OCI-LY7 (cell line): Measurements from ENCODE around the gene MTF1. TPM values are rescaled to one million over a fixed set of nuclear protein-coding genes. Genes with fewer than 3 reads are reported as not detected.

Source experiments
- BruUV-seq: library from RNA; stranded (reverse); fragments of 400-500 nt; replicated peaks from 2 replicates; lab custom pipeline; 2021; lab: Mats Ljungman, UMichigan
- CTCF ChIA-PET: fragments of 300-600 bp; sonication (Branson Sonifier 250); formaldehyde crosslinking; loops from one replicate; lab custom pipeline; 2022; ENCODE audit warnings: antibody characterized with exemption; ENCODE audit not compliant: unreplicated experiment; lab: Charles Lee
- POLR2A ChIA-PET: fragments of 300-600 bp; sonication (Branson Sonifier 250); formaldehyde crosslinking; loops from one replicate; lab custom pipeline; 2022; ENCODE audit warnings: antibody characterized with exemption; lab: Charles Lee
- DNase-seq: peaks from one replicate; pipeline ENCODE4 v3.0.0-alpha.2; 2015; ENCODE audit warnings: low spot score
- H2AFZ ChIP-seq: fragments of 200-600 bp; sonication (generic), shearing (Covaris generic); 2 replicates; pipeline ENCODE4 v1.6.1; 2014; ENCODE audit warnings: mild to moderate bottlenecking, antibody characterized with exemption, low read length, moderate library complexity
- H3K27ac ChIP-seq: fragments of 200-600 bp; sonication (generic); 2 replicates; pipeline ENCODE4 v1.5.1; 2014; ENCODE audit warnings: mixed run types, low read depth, mild to moderate bottlenecking, moderate library complexity, low read length, inconsistent platforms; ENCODE audit not compliant: poor library complexity, severe bottlenecking
- H3K36me3 ChIP-seq: fragments of 200-600 bp; sonication (generic); 2 replicates; pipeline ENCODE4 v1.6.1; 2014; ENCODE audit warnings: mild to moderate bottlenecking, antibody characterized with exemption, low read length, moderate library complexity, mixed read lengths; ENCODE audit not compliant: insufficient read depth
- H3K4me1 ChIP-seq: fragments of 200-600 bp; sonication (generic); 2 replicates; pipeline ENCODE4 v1.5.1; 2014; ENCODE audit warnings: mild to moderate bottlenecking, low read length; ENCODE audit not compliant: insufficient read depth, poor library complexity, severe bottlenecking
- H3K4me2 ChIP-seq: fragments of 200-600 bp; sonication (generic); 2 replicates; pipeline ENCODE4 v1.6.1; 2014; ENCODE audit warnings: mild to moderate bottlenecking, low read length
- H3K4me3 ChIP-seq: fragments of 200-600 bp; sonication (generic); 2 replicates; pipeline ENCODE4 v1.5.1; 2014; ENCODE audit warnings: mild to moderate bottlenecking, low read depth, low read length; ENCODE audit not compliant: poor library complexity, severe bottlenecking
- H3K79me2 ChIP-seq: fragments of 200-600 bp; sonication (generic); 2 replicates; pipeline ENCODE4 v1.6.1; 2016; ENCODE audit warnings: low read depth, mild to moderate bottlenecking, low read length, moderate library complexity, mixed read lengths; ENCODE audit not compliant: insufficient read depth
- H3K9me2 ChIP-seq: fragments of 200-600 bp; sonication (generic); 2 replicates; pipeline ENCODE4 v1.6.1; 2016; ENCODE audit warnings: mild to moderate bottlenecking, low read length, mixed read lengths; ENCODE audit not compliant: insufficient read depth
- H3K9me3 ChIP-seq: fragments of 200-600 bp; sonication (generic); 2 replicates; pipeline ENCODE4 v1.6.1; 2014; ENCODE audit warnings: mild to moderate bottlenecking, mixed run types, low read length, mixed read lengths
- H4K20me1 ChIP-seq: fragments of 200-600 bp; sonication (generic); 2 replicates; pipeline ENCODE4 v1.6.1; 2014; ENCODE audit warnings: mild to moderate bottlenecking, antibody characterized with exemption, low read length, moderate library complexity, mixed read lengths; ENCODE audit not compliant: insufficient read depth
- CTCF ChIP-seq: fragments of 200-600 bp; sonication (generic); conservative IDR thresholded peaks from 2 replicates; pipeline ENCODE4 v1.5.1; 2014; ENCODE audit warnings: mild to moderate bottlenecking, antibody characterized with exemption, low read length, moderate library complexity, mixed read lengths
- EZH2phosphoT487 ChIP-seq: fragments of 200-600 bp; sonication (generic); IDR thresholded peaks from 2 replicates; pipeline ENCODE4 v1.6.1; 2018; ENCODE audit warnings: low read depth, borderline replicate concordance, mild to moderate bottlenecking, mixed run types, antibody characterized with exemption, low read length, moderate library complexity, mixed read lengths
- intact Hi-C: fragments of 100-400 bp; cut with micrococcal nuclease; formaldehyde crosslinking; loops from one replicate; pipeline ENCODE4 v1.10.0; 2022; ENCODE audit not compliant: unreplicated experiment
- total RNA-seq, 2 experiments: library from RNA; depleted of rRNA in 1 of 2; stranded (reverse); fragments of >200 nt in 1 of 2; shearing (Covaris generic) in 1 of 2; gene quantifications; 2 replicates each; pipeline ENCODE4 v1.2.3, GENCODE V29; 2014 to 2022

MTF1 gene
- total RNA-seq, 2 experiments from 2014 or later: 1.8 to 16.5 TPM

GRCh38 chr1:37860346-37860666 lies 914 bp upstream of the MTF1 start:
- intact Hi-C loops: no loop called here
- ChIA-PET CTCF (interaction anchor here (0.9 to 1.0 kb wide), 2 partner anchors 9 to 53 kb away, joined by 4 to 22 read pairs; partner anchors contain the start of genes C1orf122 and YRDC), POLR2A (interaction anchor here (1.1 to 2.2 kb wide), 5 partner anchors 9 to 168 kb away, joined by 4 to 11 read pairs (median 8); partner anchors contain the start of genes C1orf122, CDCA8 and YRDC)
- Histone ChIP-seq H2AFZ (no peak overlapping the region), H4K20me1 (peaks cover 13% of the 10 kb centered on the region; the same call in 1 of the 2 replicates), H3K27ac (peak overlapping the region; percentile 71), H3K4me2 (peak overlapping the region; percentile 78), H3K9me2 (no peaks in the 10 kb centered on the region), H3K36me3 (peaks cover 52% of the 10 kb centered on the region), H3K9me3 (no peaks in the 10 kb centered on the region), H3K4me1 (peaks cover 25% of the 10 kb centered on the region), H3K79me2 (peaks cover 19% of the 10 kb centered on the region; the same call in 1 of the 2 replicates), H3K4me3 (peak overlapping the region; percentile 84)
- no TSS peak for BruUV-seq
- DNase-seq: no peak
- TF ChIP-seq EZH2phosphoT487: no peak
- TF ChIP-seq CTCF: no peak; the same call in 1 of the 2 replicates

GRCh38 chr1:37858931-37859506 lies 373 bp downstream of the MTF1 start:
- ChIA-PET POLR2A (interaction anchor here (0.8 to 2.2 kb wide), 6 partner anchors 8 to 68 kb away, joined by 3 to 11 read pairs (median 6); no protein-coding TSS in a partner anchor), CTCF (interaction anchor here (0.7 kb wide), 1 partner anchor 196 kb away, joined by 3 read pairs; no protein-coding TSS in a partner anchor)
- peaks cover 53% of the 10 kb centered on the region for H3K36me3 ChIP-seq
- H3K4me1 ChIP-seq: peaks cover 25% of the 10 kb centered on the region
- peak overlapping the region; percentile 34; the same call in 1 of the 2 replicates for H2AFZ ChIP-seq
- BruUV-seq: TSS peak; percentile 70
- H3K4me3 ChIP-seq: peak overlapping the region; percentile 84
- peak overlapping the region; percentile 32 for H3K27ac ChIP-seq
- intact Hi-C loops: loop anchor here (2.0 kb wide), 2 partner anchors 48 to 166 kb away; partner anchors contain the start of gene CDCA8
- H3K9me2 ChIP-seq: no peaks in the 10 kb centered on the region
- peak overlapping the region; percentile 94 for H3K4me2 ChIP-seq
- H3K9me3 ChIP-seq: no peaks in the 10 kb centered on the region
- H4K20me1 ChIP-seq: peaks cover 13% of the 10 kb centered on the region; the same call in 1 of the 2 replicates
- peaks cover 19% of the 10 kb centered on the region; the same call in 1 of the 2 replicates for H3K79me2 ChIP-seq
- DNase-seq: peak; percentile 32
- TF ChIP-seq EZH2phosphoT487 (no peak), CTCF (0 out of 2 replicates have a peak, but pooled peaks have one; percentile 27)

- Histone ChIP-seq H3K79me2 (peaks cover 59% of the 10 kb centered on the region; the same call in 1 of the 2 replicates), H3K4me3 (no peak overlapping the region), H3K9me3 (no peaks in the 10 kb centered on the region), H4K20me1 (peaks cover 16% of the 10 kb centered on the region; the same call in 1 of the 2 replicates), H2AFZ (no peak overlapping the region), H3K27ac (no peak overlapping the region), H3K4me2 (no peak overlapping the region), H3K4me1 (peaks cover 27% of the 10 kb centered on the region), H3K36me3 (peaks cover 42% of the 10 kb centered on the region), H3K9me2 (no peaks in the 10 kb centered on the region)
- ChIA-PET POLR2A (interaction anchor here (0.5 kb wide), 1 partner anchor 107 kb away, joined by 5 read pairs; no protein-coding TSS in a partner anchor), CTCF (no interaction called here)
- no peak for TF ChIP-seq EZH2phosphoT487
- TF ChIP-seq CTCF: no peak
- no peak for DNase-seq
- no TSS peak for BruUV-seq
- intact Hi-C loops: no loop called here
Observed at GRCh38 chr1:37854406-37854805, 5.0 kb downstream of the MTF1 start.
